Occipital lobe (tissue), 2 donors: ENCODE data around the gene LTBP1. TPM values are rescaled to one million over a fixed set of nuclear protein-coding genes. Genes with fewer than 3 reads are reported as not detected.

Experiments used
- DNase-seq: peaks from one replicate; lab custom pipeline; 2025; lab: John Stamatoyannopoulos, UW
- total RNA-seq: library from RNA; depleted of rRNA; stranded (reverse); fragments of >200 nt; gene quantifications from one replicate; pipeline ENCODE4 v1.2.3, GENCODE V29; 2014

The LTBP1 gene
- total RNA-seq, 1 donor from 2014 or later = 25.6 TPM

GRCh38 chr2:33011941-33012340 is 65.2 kb downstream of the LTBP1 start:
- no peak for DNase-seq

- DNase-seq = no peak
Observed at GRCh38 chr2:33013684-33014110, 66.9 kb downstream of the LTBP1 start.

- DNase-seq = no peak
Observed at GRCh38 chr2:33014268-33014667, 67.5 kb downstream of the LTBP1 start.

- DNase-seq = no peak
Observed at GRCh38 chr2:33015421-33016142, 68.8 kb downstream of the LTBP1 start.

- no peak for DNase-seq
Observed at GRCh38 chr2:33018271-33018670, 71.5 kb downstream of the LTBP1 start.

- DNase-seq = no peak
Observed at GRCh38 chr2:33019796-33020195, 73.0 kb downstream of the LTBP1 start.

- no peak for DNase-seq
Observed at GRCh38 chr2:33020883-33021282, 74.1 kb downstream of the LTBP1 start.

GRCh38 chr2:33021542-33022227 is 74.9 kb downstream of the LTBP1 start:
- no peak for DNase-seq

GRCh38 chr2:33022395-33022985 is 75.7 kb downstream of the LTBP1 start:
- DNase-seq = no peak

- no peak for DNase-seq
Observed at GRCh38 chr2:33022989-33023727, 76.4 kb downstream of the LTBP1 start.

- no peak for DNase-seq
Observed at GRCh38 chr2:33023728-33024500, 77.2 kb downstream of the LTBP1 start.

- DNase-seq = no peak
Observed at GRCh38 chr2:33024758-33025157, 78.0 kb downstream of the LTBP1 start.

- no peak for DNase-seq
Observed at GRCh38 chr2:33029459-33029858, 82.7 kb downstream of the LTBP1 start.

GRCh38 chr2:33029926-33030325 is 83.2 kb downstream of the LTBP1 start:
- no peak for DNase-seq

- DNase-seq = no peak
Observed at GRCh38 chr2:33030326-33030725, 83.6 kb downstream of the LTBP1 start.

GRCh38 chr2:33032245-33032644 is 85.5 kb downstream of the LTBP1 start:
- no peak for DNase-seq

- no peak for DNase-seq
Observed at GRCh38 chr2:33033606-33034081, 86.9 kb downstream of the LTBP1 start.

GRCh38 chr2:33034784-33035183 is 88.0 kb downstream of the LTBP1 start:
- DNase-seq = no peak

GRCh38 chr2:33038230-33038629 is 91.5 kb downstream of the LTBP1 start:
- no peak for DNase-seq

GRCh38 chr2:33038799-33039198 is 92.0 kb downstream of the LTBP1 start:
- no peak for DNase-seq

GRCh38 chr2:33040541-33040940 is 93.8 kb downstream of the LTBP1 start:
- DNase-seq = no peak
